Measurements from ENCODE around the gene SRGAP1.

GRCh38 chr12:64034901-64035576 is 190.5 kb downstream of the SRGAP1 start:
- TF ChIP-seq CTCF (IDR thresholded peaks at IDR 0.05) (no peak), POLR2AphosphoS5 (IDR thresholded peaks at IDR 0.05; ENCODE audit: low read depth, low read length) (no peak), REST (IDR thresholded peaks at IDR 0.05; ENCODE audit: insufficient read depth in 1 of 2, low read depth in 2 of 2, low read length in 1 of 2) (no peak), SIN3A (IDR thresholded peaks at IDR 0.05; ENCODE audit: borderline replicate concordance, insufficient read depth, low read depth, low read length) (no peak), TCF7L2 (IDR thresholded peaks at IDR 0.05; ENCODE audit: low read depth, low read length) (no peak)
